ENCODE measurements around the gene TTL.

- no peak for TF ChIP-seq CTCF (IDR thresholded peaks at IDR 0.05)
- no peak for TF ChIP-seq POLR2AphosphoS5 (IDR thresholded peaks at IDR 0.05)
- no peak for TF ChIP-seq POLR2A (IDR thresholded peaks at IDR 0.05)
- TF ChIP-seq EP300 (IDR thresholded peaks at IDR 0.05), result no peak
Observed at GRCh38 chr2:112488201-112488600, 6.2 kb downstream of the TTL start.

All from upper lobe of left lung (tissue), 4 donors.